ENCODE results near the gene NIT2. TPM values are rescaled to one million over a fixed set of nuclear protein-coding genes. Genes with fewer than 3 reads are reported as not detected.

NIT2 gene
- total and polyA plus RNA-seq, 2 of the 4 experiments (the other 2 are of a cell fraction) = 12.4 to 27.1 TPM

GRCh38 chr3:100359035-100359434 lies 24.5 kb downstream of the NIT2 start:
- Histone ChIP-seq H3K14ac (replicated peaks; ENCODE audit: low read depth, low read length) (no peak overlapping the region), H3K4me3 (ENCODE audit: insufficient read depth, low read depth, low read length) (no peak overlapping the region), H4K8ac (ENCODE audit: low read depth in 2 of 2, low read length in 2 of 2) (no peak overlapping the region), H3K9me3 (ENCODE audit: control insufficient read depth, insufficient read depth, low read length) (peaks cover 4% of the 10 kb centered on the region), H3K56ac (ENCODE audit: extremely low read depth, insufficient read depth, low read length) (no peak overlapping the region), H2BK5ac (ENCODE audit: low read depth, low read length, poor library complexity, severe bottlenecking) (no peak overlapping the region), H4K20me1 (ENCODE audit: insufficient read depth, low read length) (no peaks in the 10 kb centered on the region), H2AK5ac (ENCODE audit: low read depth, low read length) (no peak overlapping the region), H4K91ac (ENCODE audit: insufficient read depth, low read depth, low read length) (no peak overlapping the region), H3K36me3 (ENCODE audit: control insufficient read depth, insufficient read depth, low read length) (peaks cover 22% of the 10 kb centered on the region), H3K23ac (ENCODE audit: low read depth, low read length) (no peak overlapping the region), H3K4ac (ENCODE audit: low read depth, low read length) (no peak overlapping the region), H2BK120ac (ENCODE audit: low read depth, low read length) (no peak overlapping the region), H2AFZ (replicated peaks; ENCODE audit: low read length, poor library complexity) (no peak overlapping the region), H4K5ac (ENCODE audit: low read depth, low read length) (no peak overlapping the region), H2BK15ac (ENCODE audit: low read depth, low read length) (no peak overlapping the region), H3K9me1 (ENCODE audit: insufficient read depth, low read length) (0 out of 2 replicates have a peak, but pooled peaks cover 2% of the 10 kb centered on the region), H3K79me1 (ENCODE audit: low read depth in 1 of 2, low read length in 2 of 2) (no peaks in the 10 kb centered on the region; a peak in 1 of 4 replicates), H2BK20ac (ENCODE audit: low read depth, low read length) (no peak overlapping the region), H3K27me3 (ENCODE audit: control insufficient read depth, insufficient read depth, low read length) (no peaks in the 10 kb centered on the region), H3K18ac (ENCODE audit: low read depth, low read length) (no peak overlapping the region), H3K27ac (ENCODE audit: insufficient read depth, low read length) (no peak overlapping the region), H3K4me1 (ENCODE audit: control insufficient read depth, insufficient read depth, low read length) (no peaks in the 10 kb centered on the region), H2AK9ac (replicated peaks; ENCODE audit: low read depth, low read length, poor library complexity) (no peak overlapping the region), H3K9ac (ENCODE audit: low read depth, low read length) (no peak overlapping the region), H3K4me2 (ENCODE audit: low read depth, low read length) (no peak overlapping the region)
- WGBS, 2 experiments (ENCODE audit: extremely low coverage in 2 of 2, insufficient read length in 1 of 2) = 100% methylated on average over 1 of the region's 3 CpGs; no CpG with 5 or more reads in 1 of the 2 experiments
- dilution Hi-C loops (cut with HindIII; ENCODE audit: low sequenced_read_pairs, unreplicated experiment) = no loop called here
- no TSS peak for BruUV-seq (replicated peaks)
- ChIA-PET CTCF (no interaction called here), POLR2A (ENCODE audit: unreplicated experiment) (no interaction called here)
- no peak for ATAC-seq (ENCODE audit: low read depth)
- no peak for DNase-seq
- TF ChIP-seq FOS (IDR thresholded peaks at IDR 0.05; ENCODE audit: low read depth, low read length) = no peak
- no peak for TF ChIP-seq BHLHE40 (IDR thresholded peaks at IDR 0.05; ENCODE audit: low read depth, low read length)
- TF ChIP-seq NFE2L2 (IDR thresholded peaks at IDR 0.05; ENCODE audit: low read depth, low read length) = no peak
- TF ChIP-seq SMC3 (IDR thresholded peaks at IDR 0.05; ENCODE audit: low read depth, low read length) = no peak
- no peak for TF ChIP-seq RAD21 (IDR thresholded peaks at IDR 0.05; ENCODE audit: low read length)
- TF ChIP-seq MXI1 (IDR thresholded peaks at IDR 0.05; ENCODE audit: borderline replicate concordance, low read depth, low read length) = no peak
- no peak for TF ChIP-seq CEBPB (IDR thresholded peaks at IDR 0.05; ENCODE audit: low read depth, low read length)
- no peak for TF ChIP-seq RFX5 (IDR thresholded peaks at IDR 0.05; ENCODE audit: low read depth, low read length)
- TF ChIP-seq POLR2A (IDR thresholded peaks at IDR 0.05; ENCODE audit: low read depth, low read length) = no peak
- TF ChIP-seq USF2 (IDR thresholded peaks at IDR 0.05; ENCODE audit: low read depth, low read length) = no peak
- no peak for TF ChIP-seq MAFK (IDR thresholded peaks at IDR 0.05; ENCODE audit: low read depth, low read length)
- TF ChIP-seq, protein P1, sequence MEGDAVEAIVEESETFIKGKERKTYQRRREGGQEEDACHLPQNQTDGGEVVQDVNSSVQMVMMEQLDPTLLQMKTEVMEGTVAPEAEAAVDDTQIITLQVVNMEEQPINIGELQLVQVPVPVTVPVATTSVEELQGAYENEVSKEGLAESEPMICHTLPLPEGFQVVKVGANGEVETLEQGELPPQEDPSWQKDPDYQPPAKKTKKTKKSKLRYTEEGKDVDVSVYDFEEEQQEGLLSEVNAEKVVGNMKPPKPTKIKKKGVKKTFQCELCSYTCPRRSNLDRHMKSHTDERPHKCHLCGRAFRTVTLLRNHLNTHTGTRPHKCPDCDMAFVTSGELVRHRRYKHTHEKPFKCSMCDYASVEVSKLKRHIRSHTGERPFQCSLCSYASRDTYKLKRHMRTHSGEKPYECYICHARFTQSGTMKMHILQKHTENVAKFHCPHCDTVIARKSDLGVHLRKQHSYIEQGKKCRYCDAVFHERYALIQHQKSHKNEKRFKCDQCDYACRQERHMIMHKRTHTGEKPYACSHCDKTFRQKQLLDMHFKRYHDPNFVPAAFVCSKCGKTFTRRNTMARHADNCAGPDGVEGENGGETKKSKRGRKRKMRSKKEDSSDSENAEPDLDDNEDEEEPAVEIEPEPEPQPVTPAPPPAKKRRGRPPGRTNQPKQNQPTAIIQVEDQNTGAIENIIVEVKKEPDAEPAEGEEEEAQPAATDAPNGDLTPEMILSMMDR (conservative IDR thresholded peaks at IDR 0.05; ENCODE audit: low read depth, low read length) = no peak
- intact Hi-C loops (cut with micrococcal nuclease) = no loop called here
- in situ Hi-C loops (cut with MboI; ENCODE audit: low sequenced_read_pairs) = no loop called here
